GM23248 (cell line): ENCODE data around the gene UBTD2.

Experiments
- EZH2 ChIP-seq: fragments of 200-600 bp; sonication (generic); IDR thresholded peaks from 2 replicates; pipeline ENCODE4 v1.6.1; 2018; ENCODE audit warnings: antibody characterized with exemption, mild to moderate bottlenecking; ENCODE audit not compliant: insufficient read depth, poor library complexity, severe bottlenecking
- EZH2phosphoT487 ChIP-seq: fragments of 200-600 bp; sonication (generic); IDR thresholded peaks from 2 replicates; pipeline ENCODE4 v1.6.1; 2018; ENCODE audit warnings: antibody characterized with exemption, moderate library complexity, mild to moderate bottlenecking, low read depth; ENCODE audit not compliant: insufficient read depth

DNA sequence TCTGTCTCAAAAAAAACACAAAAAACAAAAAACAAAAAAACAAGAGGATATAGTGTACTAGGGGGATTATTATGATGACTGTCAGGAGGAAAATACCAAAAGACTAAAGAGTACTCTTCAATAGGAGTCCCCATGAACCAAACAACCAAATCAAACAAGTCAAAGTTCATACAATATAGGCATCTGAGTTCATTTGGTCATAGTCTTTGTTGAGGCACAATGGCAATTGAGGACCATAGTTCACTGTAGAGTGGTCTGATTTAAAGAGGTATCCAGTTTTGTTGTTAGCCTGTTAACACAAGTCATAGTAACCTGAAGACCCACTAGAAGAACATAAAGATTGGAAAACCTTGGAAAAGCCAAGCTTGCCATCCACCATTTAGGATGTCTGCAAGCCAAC lies 11.3 kb upstream of the UBTD2 start:
- TF ChIP-seq EZH2phosphoT487 (no peak), EZH2 (no peak)
